Mucosa of stomach (tissue), 1 donor: ENCODE results near the gene CPO.

ENCODE experiments used
- H3K27me3 ChIP-seq: one replicate; pipeline ENCODE4 v1.7.0; 2013; ENCODE audit warnings: mild to moderate bottlenecking, low read length; ENCODE audit not compliant: control insufficient read depth, insufficient read depth
- H3K36me3 ChIP-seq: one replicate; pipeline ENCODE4 v1.7.0; 2013; ENCODE audit warnings: low read length; ENCODE audit not compliant: control insufficient read depth, insufficient read depth
- H3K4me1 ChIP-seq: one replicate; pipeline ENCODE4 v1.7.0; 2013; ENCODE audit warnings: mild to moderate bottlenecking, low read length; ENCODE audit not compliant: control insufficient read depth, insufficient read depth
- H3K4me3 ChIP-seq: one replicate; pipeline ENCODE4 v1.7.0; 2013; ENCODE audit warnings: low read length
- H3K9ac ChIP-seq: one replicate; pipeline ENCODE4 v1.7.0; 2013; ENCODE audit warnings: mild to moderate bottlenecking, low read length, moderate library complexity
- H3K9me3 ChIP-seq: one replicate; pipeline ENCODE4 v1.7.0; 2013; ENCODE audit warnings: mild to moderate bottlenecking, low read length, moderate library complexity; ENCODE audit not compliant: control insufficient read depth
- donor health status: Pancreatic carcinoma.

CPO gene

DNA sequence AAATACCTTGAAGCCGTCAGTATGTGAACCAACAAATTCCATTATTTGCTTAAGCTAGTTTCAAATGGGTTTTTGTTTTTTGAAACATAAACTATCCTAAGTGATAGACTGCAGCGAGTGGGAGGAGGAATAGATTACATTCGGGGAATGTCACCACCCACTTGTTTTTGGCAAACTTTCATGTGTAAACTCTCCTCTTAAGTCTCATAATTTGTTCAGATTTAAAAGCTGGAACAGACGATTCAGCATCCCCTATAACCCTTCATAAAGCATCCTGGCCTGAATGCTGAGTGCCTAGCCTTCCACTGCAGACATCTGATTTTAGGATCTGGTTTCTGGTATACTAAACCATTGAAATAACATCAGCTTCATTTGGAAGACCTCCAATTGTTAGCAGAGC lies 51.0 kb downstream of the CPO start:
- H3K36me3 ChIP-seq: no peaks in the 10 kb centered on the region
- no peaks in the 10 kb centered on the region for H3K9me3 ChIP-seq
- H3K9ac ChIP-seq: no peak overlapping the region
- no peak overlapping the region for H3K4me3 ChIP-seq
- no peaks in the 10 kb centered on the region for H3K4me1 ChIP-seq
- no peaks in the 10 kb centered on the region for H3K27me3 ChIP-seq

GRCh38 chr2:206991070-206991469 lies 51.8 kb downstream of the CPO start:
- Histone ChIP-seq H3K9me3 (no peaks in the 10 kb centered on the region), H3K4me1 (no peaks in the 10 kb centered on the region), H3K9ac (no peak overlapping the region), H3K27me3 (no peaks in the 10 kb centered on the region), H3K4me3 (no peak overlapping the region), H3K36me3 (no peaks in the 10 kb centered on the region)

- Histone ChIP-seq H3K36me3 (no peaks in the 10 kb centered on the region), H3K4me1 (no peaks in the 10 kb centered on the region), H3K9me3 (no peaks in the 10 kb centered on the region), H3K27me3 (no peaks in the 10 kb centered on the region), H3K9ac (no peak overlapping the region), H3K4me3 (no peak overlapping the region)
Measured at GRCh38 chr2:206993396-206993911, 54.1 kb downstream of the CPO start.

DNA sequence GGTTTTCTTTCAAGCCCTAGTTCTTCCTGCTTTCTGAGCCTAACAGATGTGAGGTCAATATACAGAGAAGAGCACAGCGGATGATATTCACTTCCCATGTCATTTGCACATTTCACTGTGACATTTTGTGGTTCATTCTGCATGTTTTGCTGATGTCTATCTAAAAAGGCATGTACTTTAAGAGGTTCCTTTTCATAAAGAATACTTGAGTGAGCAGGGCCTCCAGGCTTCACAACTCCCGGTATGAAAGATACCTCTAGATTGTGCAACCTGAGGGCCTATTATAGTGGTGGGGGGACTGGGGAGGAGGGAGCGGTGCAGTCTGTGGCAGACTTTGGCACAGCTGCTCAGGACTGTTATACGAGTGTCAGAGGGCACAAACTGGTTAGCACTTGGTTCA lies 54.6 kb downstream of the CPO start:
- no peaks in the 10 kb centered on the region for H3K9me3 ChIP-seq
- H3K27me3 ChIP-seq: no peaks in the 10 kb centered on the region
- H3K4me3 ChIP-seq: no peak overlapping the region
- H3K36me3 ChIP-seq: no peaks in the 10 kb centered on the region
- no peaks in the 10 kb centered on the region for H3K4me1 ChIP-seq
- H3K9ac ChIP-seq: no peak overlapping the region

DNA sequence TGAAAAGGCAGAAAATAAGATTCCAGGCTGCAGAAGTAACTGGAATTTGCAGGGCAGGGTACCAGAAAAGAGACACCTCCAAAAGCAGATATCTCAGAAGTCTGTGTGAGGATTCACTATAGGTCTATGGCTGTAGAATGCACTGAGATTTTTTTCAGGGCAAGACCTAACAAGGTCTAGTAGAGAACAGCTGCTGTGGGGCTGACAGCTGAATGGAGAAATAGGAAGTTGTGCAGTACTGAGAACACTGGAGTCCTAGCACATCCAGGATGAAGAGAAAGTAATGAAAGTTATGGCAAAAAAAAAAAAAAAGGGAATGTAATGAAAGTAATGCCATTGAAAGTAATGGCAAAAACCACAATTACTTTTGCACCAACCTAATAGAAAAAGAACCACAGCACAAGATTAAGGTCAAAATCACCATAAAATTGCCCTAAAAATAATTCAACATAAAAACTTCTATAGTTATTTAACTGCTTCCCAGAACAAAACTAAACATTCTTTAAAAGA lies 57.3 kb downstream of the CPO start:
- H3K27me3 ChIP-seq: no peaks in the 10 kb centered on the region
- H3K4me1 ChIP-seq: no peaks in the 10 kb centered on the region
- no peak overlapping the region for H3K9ac ChIP-seq
- H3K9me3 ChIP-seq: no peaks in the 10 kb centered on the region
- no peaks in the 10 kb centered on the region for H3K36me3 ChIP-seq
- H3K4me3 ChIP-seq: no peak overlapping the region

DNA sequence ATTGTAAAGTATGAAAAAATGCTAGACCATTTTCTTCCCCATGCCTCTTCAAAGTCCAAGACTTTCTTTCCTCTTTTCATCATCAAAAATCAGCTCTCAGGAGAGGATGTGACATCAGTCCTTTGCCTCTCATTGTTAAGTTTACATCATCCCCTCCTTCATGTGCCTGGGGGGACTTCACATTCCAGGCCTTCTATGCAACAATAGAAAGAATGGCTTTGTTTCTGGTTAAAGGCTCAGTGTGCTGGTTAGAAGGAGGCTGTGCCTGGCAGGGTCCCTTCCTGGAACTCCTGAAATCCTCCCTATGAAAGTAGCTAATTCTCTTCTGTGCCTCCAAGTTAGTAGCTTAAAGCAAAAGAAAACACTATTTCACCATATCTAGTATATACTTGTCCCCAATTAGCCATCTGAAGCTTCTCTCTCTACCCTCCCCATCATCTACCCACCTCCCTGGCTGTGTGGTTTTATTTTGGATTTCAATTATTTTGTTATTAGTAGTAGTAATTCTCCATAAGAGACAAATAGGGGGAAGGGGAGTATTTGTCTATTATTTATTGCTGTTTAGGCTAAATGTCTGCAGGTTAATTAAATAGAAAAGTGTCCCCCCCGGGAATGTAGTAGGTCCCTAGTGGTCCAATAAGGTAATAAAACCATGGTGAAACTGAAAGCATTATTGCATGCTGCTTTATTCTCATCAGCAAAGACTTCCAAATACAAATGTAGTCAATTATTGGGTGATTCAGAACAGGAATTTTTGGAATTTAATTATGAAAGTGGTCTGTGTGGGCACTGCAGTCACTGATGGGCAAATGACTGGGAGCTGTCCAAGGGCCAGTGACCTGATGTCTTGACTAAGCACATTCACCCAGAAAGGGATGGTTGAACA lies 69.0 kb downstream of the CPO start:
- no peaks in the 10 kb centered on the region for H3K9me3 ChIP-seq
- no peak overlapping the region for H3K9ac ChIP-seq
- no peaks in the 10 kb centered on the region for H3K36me3 ChIP-seq
- no peaks in the 10 kb centered on the region for H3K4me1 ChIP-seq
- H3K27me3 ChIP-seq: no peaks in the 10 kb centered on the region
- H3K4me3 ChIP-seq: no peak overlapping the region

GRCh38 chr2:207012461-207012860 lies 73.1 kb downstream of the CPO start:
- no peaks in the 10 kb centered on the region for H3K4me1 ChIP-seq
- no peaks in the 10 kb centered on the region for H3K9me3 ChIP-seq
- no peak overlapping the region for H3K9ac ChIP-seq
- no peaks in the 10 kb centered on the region for H3K27me3 ChIP-seq
- no peaks in the 10 kb centered on the region for H3K36me3 ChIP-seq
- no peak overlapping the region for H3K4me3 ChIP-seq

GRCh38 chr2:207014424-207014823 lies 75.1 kb downstream of the CPO start:
- no peaks in the 10 kb centered on the region for H3K36me3 ChIP-seq
- H3K4me3 ChIP-seq: no peak overlapping the region
- H3K9ac ChIP-seq: no peak overlapping the region
- H3K9me3 ChIP-seq: no peaks in the 10 kb centered on the region
- H3K4me1 ChIP-seq: no peaks in the 10 kb centered on the region
- H3K27me3 ChIP-seq: no peaks in the 10 kb centered on the region

DNA sequence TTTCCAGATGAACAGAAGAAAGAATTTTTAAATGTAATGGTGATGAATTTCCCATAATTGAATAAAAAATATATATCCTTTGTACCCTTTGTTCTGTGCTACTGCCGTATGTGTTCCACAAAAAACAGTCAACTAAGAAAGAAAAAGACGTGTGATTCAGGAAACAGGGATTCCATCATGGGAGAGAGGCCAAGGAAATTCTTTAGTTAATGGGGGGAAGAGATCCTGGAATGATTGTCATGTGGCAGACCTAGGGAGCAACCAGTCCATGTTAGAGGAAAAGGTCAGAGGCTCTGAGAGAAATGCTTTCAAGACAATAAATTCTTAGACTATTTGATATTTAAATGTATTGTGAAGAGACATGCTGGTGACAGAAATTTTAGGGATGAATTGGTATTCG lies 76.6 kb downstream of the CPO start:
- H3K9me3 ChIP-seq: no peaks in the 10 kb centered on the region
- H3K9ac ChIP-seq: no peak overlapping the region
- no peaks in the 10 kb centered on the region for H3K27me3 ChIP-seq
- no peak overlapping the region for H3K4me3 ChIP-seq
- no peaks in the 10 kb centered on the region for H3K36me3 ChIP-seq
- H3K4me1 ChIP-seq: no peaks in the 10 kb centered on the region
